CD4-positive, alpha-beta T cell (primary cell): ENCODE measurements around the gene RNF225. TPM values are rescaled to one million over a fixed set of nuclear protein-coding genes. Genes with fewer than 3 reads are reported as not detected.

Experiments
- ATAC-seq: fragments of 200-7000 bp; cut with Tn5 transposase; one replicate; pipeline ENCODE4 v1.10.0; 2022; ENCODE audit warnings: mild to moderate bottlenecking; ENCODE audit not compliant: poor library complexity
- CTCF ChIA-PET: fragments of 350-600 bp; sonication (Branson Sonifier 250); formaldehyde crosslinking; loops from one replicate; lab custom pipeline; 2021; ENCODE audit warnings: antibody characterized with exemption, inconsistent platforms; lab: Charles Lee
- POLR2A ChIA-PET: fragments of 350-600 bp; sonication (Branson Sonifier 250); formaldehyde crosslinking; loops from one replicate; lab custom pipeline; 2021; ENCODE audit warnings: antibody characterized with exemption, inconsistent platforms; lab: Charles Lee
- DNase-seq, 14 experiments: peaks; one replicate each; pipeline ENCODE4 v3.0.0-alpha.2; 2013 to 2020; ENCODE audit warnings: mixed read lengths in 2 of 14
- H3K27ac ChIP-seq, 2 donors: one replicate each; pipeline versions ENCODE4 v1.5.1 to v1.7.0; 2013; ENCODE audit warnings: low read length in 2 of 2, low read depth in 1 of 2, mild to moderate bottlenecking in 1 of 2
- H3K27me3 ChIP-seq, 2 experiments: 1 replicate in 1 of 2; 2 replicates in 1 of 2; pipeline versions ENCODE4 v1.6.1 to v1.7.0; 2013; ENCODE audit warnings: low read length in 2 of 2, control low read depth in 1 of 2, mild to moderate bottlenecking in 1 of 2, moderate library complexity in 1 of 2; ENCODE audit not compliant: insufficient read depth in 2 of 2, control insufficient read depth in 1 of 2
- H3K36me3 ChIP-seq: one replicate; pipeline ENCODE4 v1.6.1; 2013; ENCODE audit warnings: low read length, control low read depth; ENCODE audit not compliant: insufficient read depth
- H3K4me1 ChIP-seq: one replicate; pipeline ENCODE4 v1.6.1; 2013; ENCODE audit warnings: low read length, control low read depth; ENCODE audit not compliant: insufficient read depth
- H3K4me3 ChIP-seq: one replicate; pipeline ENCODE4 v1.5.1; 2013; ENCODE audit warnings: mild to moderate bottlenecking, low read length, moderate library complexity
- H3K9me3 ChIP-seq, 2 experiments: 1 replicate in 1 of 2; 2 replicates in 1 of 2; pipeline versions ENCODE4 v1.6.1 to v1.7.0; 2013; ENCODE audit warnings: low read length in 2 of 2, mild to moderate bottlenecking in 2 of 2, control low read depth in 1 of 2, moderate library complexity in 1 of 2; ENCODE audit not compliant: control insufficient read depth in 1 of 2, insufficient read depth in 1 of 2
- H3K27ac Mint-ChIP-seq: one replicate; pipeline ENCODE4 v1.8.0; 2020; ENCODE audit warnings: mixed read lengths
- H3K27me3 Mint-ChIP-seq: one replicate; pipeline ENCODE4 v1.8.0; 2021; ENCODE audit warnings: mixed read lengths
- H3K36me3 Mint-ChIP-seq: one replicate; pipeline ENCODE4 v1.8.0; 2021; ENCODE audit warnings: low read depth, mixed read lengths
- H3K4me1 Mint-ChIP-seq: one replicate; pipeline ENCODE4 v1.8.0; 2021; ENCODE audit warnings: low read depth, mixed read lengths
- H3K4me3 Mint-ChIP-seq: one replicate; pipeline ENCODE4 v1.8.0; 2020; ENCODE audit warnings: mild to moderate bottlenecking, mixed read lengths
- H3K9me3 Mint-ChIP-seq: one replicate; pipeline ENCODE4 v1.8.0; 2020; ENCODE audit warnings: mixed read lengths
- CTCF ChIP-seq: fragments of 200-600 bp; IDR thresholded peaks from one replicate; pipeline ENCODE4 v1.8.0; 2022; ENCODE audit warnings: antibody characterized with exemption, mild to moderate bottlenecking
- intact Hi-C, 2 experiments: fragments of 100-400 bp; cut with DNase I in 1 of 2; cut with micrococcal nuclease in 1 of 2; formaldehyde crosslinking; loops; one replicate each; pipeline versions ENCODE4 v1.15.1 to v1.9.0; 2023 to 2025; cut with DNase I, micrococcal nuclease
- total RNA-seq, 174 experiments: library from RNA in 2 of 174; stranded (reverse) in 2 of 174; gene quantifications; one replicate each; pipeline ENCODE4 v1.2.3 and lab custom pipeline; 2021 to 2026

The RNF225 gene
- total RNA-seq, 2 experiments from 2014 or later = 0.55 TPM; not detected in 1

- no peaks in the 10 kb centered on the region for H3K36me3 Mint-ChIP-seq
- Histone ChIP-seq H3K4me1 (peaks cover 31% of the 10 kb centered on the region), H3K36me3 (no peaks in the 10 kb centered on the region), H3K9me3 (peaks cover 0 to 22% of the 10 kb centered on the region in 2 experiments), H3K4me3 (peak overlapping the region; percentile 41), H3K27me3 (peaks cover 0 to 2% of the 10 kb centered on the region in 2 experiments), H3K27ac (no peak overlapping the region)
- H3K9me3 Mint-ChIP-seq = no peaks in the 10 kb centered on the region
- ChIA-PET POLR2A (interaction anchor here (0.7 to 2.5 kb wide), 6 partner anchors 9 to 188 kb away, joined by 4 to 22 read pairs (median 5); partner anchors contain the start of genes ERVK3-1, TRIM28, ZNF274 and ZNF584), CTCF (interaction anchor here (0.8 kb wide), 1 partner anchor 9 kb away, joined by 3 read pairs; no protein-coding TSS in a partner anchor)
- H3K4me3 Mint-ChIP-seq = peak overlapping the region; percentile 51
- TF ChIP-seq CTCF = no peak
- peak; percentile 76 for ATAC-seq
- H3K4me1 Mint-ChIP-seq = peaks cover 8% of the 10 kb centered on the region
- H3K27ac Mint-ChIP-seq = no peak overlapping the region
- intact Hi-C loops = no loop called here
- H3K27me3 Mint-ChIP-seq = no peaks in the 10 kb centered on the region
- DNase-seq = peak in 13 of 14 experiments; percentile 15 to 72 (median 35)
Observed at GRCh38 chr19:58355908-58356765, 39.3 kb upstream of the RNF225 start.

- H3K9me3 ChIP-seq = peaks cover 0 to 19% of the 10 kb centered on the region in 2 experiments
- TF ChIP-seq CTCF = no peak
- H3K36me3 Mint-ChIP-seq = no peaks in the 10 kb centered on the region
- H3K27ac ChIP-seq = no peak overlapping the region
- H3K4me3 ChIP-seq = peak overlapping the region; percentile 41
- H3K27me3 ChIP-seq = no peaks in the 10 kb centered on the region
- no peak overlapping the region for H3K4me3 Mint-ChIP-seq
- no peaks in the 10 kb centered on the region for H3K36me3 ChIP-seq
- ATAC-seq (no peak), DNase-seq (no peak)
- H3K9me3 Mint-ChIP-seq = no peaks in the 10 kb centered on the region
- H3K4me1 ChIP-seq = peaks cover 35% of the 10 kb centered on the region
- POLR2A ChIA-PET = interaction anchor here (0.7 to 2.5 kb wide), 6 partner anchors 10 to 187 kb away, joined by 4 to 22 read pairs (median 5); partner anchors contain the start of genes ERVK3-1, TRIM28, ZNF274 and ZNF584
- peaks cover 11% of the 10 kb centered on the region for H3K4me1 Mint-ChIP-seq
- CTCF ChIA-PET = interaction anchor here (0.8 kb wide), 1 partner anchor 10 kb away, joined by 3 read pairs; no protein-coding TSS in a partner anchor
- H3K27me3 Mint-ChIP-seq = no peaks in the 10 kb centered on the region
- H3K27ac Mint-ChIP-seq = no peak overlapping the region
- intact Hi-C loops = no loop called here
Observed at GRCh38 chr19:58356766-58357480, 38.5 kb upstream of the RNF225 start.

GRCh38 chr19:58357481-58358145 is 37.8 kb upstream of the RNF225 start:
- H3K27ac ChIP-seq = no peak overlapping the region
- no peak overlapping the region for H3K4me3 ChIP-seq
- DNase-seq = no peak
- ChIA-PET CTCF (no interaction called here), POLR2A (interaction anchor here (2.5 kb wide), 1 partner anchor 11 kb away, joined by 22 read pairs; no protein-coding TSS in a partner anchor)
- no peak overlapping the region for H3K27ac Mint-ChIP-seq
- no peaks in the 10 kb centered on the region for H3K27me3 Mint-ChIP-seq
- H3K4me1 ChIP-seq = peaks cover 40% of the 10 kb centered on the region
- H3K36me3 ChIP-seq = no peaks in the 10 kb centered on the region
- H3K9me3 Mint-ChIP-seq = no peaks in the 10 kb centered on the region
- H3K27me3 ChIP-seq = no peaks in the 10 kb centered on the region
- ATAC-seq = no peak
- H3K4me3 Mint-ChIP-seq = peak overlapping the region; percentile 30
- peaks cover 15% of the 10 kb centered on the region for H3K4me1 Mint-ChIP-seq
- peaks cover 1% of the 10 kb centered on the region for H3K36me3 Mint-ChIP-seq
- no peak for TF ChIP-seq CTCF
- intact Hi-C loops = no loop called here
- H3K9me3 ChIP-seq = peaks cover 0 to 19% of the 10 kb centered on the region in 2 experiments
